Measurements from ENCODE around the gene CAPZA1.

- TF ChIP-seq POLR2A (IDR thresholded peaks at IDR 0.05): no peak
- TF ChIP-seq CTCF (IDR thresholded peaks at IDR 0.05): no peak
Observed at GRCh38 chr1:112637254-112638109, 17.9 kb downstream of the CAPZA1 start.

Measured in adrenal gland (tissue), 5 donors.